ENCODE results near the gene FIGNL1. TPM values are rescaled to one million over a fixed set of nuclear protein-coding genes. Genes with fewer than 3 reads are reported as not detected.

Gene FIGNL1
- total and polyA plus RNA-seq, 2 donors (not counting 3 experiments of a cell fraction or from before 2014, with no cell fraction given), result 20.8 to 49.3 TPM

GRCh38 chr7:50427518-50427917 is 22.6 kb downstream of the FIGNL1 start:
- no TSS peak for BruUV-seq (replicated peaks)
- POLR2A ChIA-PET, result no interaction called here
- no peaks in the 10 kb centered on the region for H3K36me3 ChIP-seq (ENCODE audit: control insufficient read depth in 2 of 2, extremely low read depth in 1 of 2, insufficient read depth in 2 of 2, low read length in 2 of 2)
- H3K79me2 ChIP-seq (ENCODE audit: control insufficient read depth, insufficient read depth, low read length), result no peaks in the 10 kb centered on the region
- intact Hi-C loops (cut with micrococcal nuclease) (no loop called here), dilution Hi-C loops (cut with MboI; ENCODE audit: extremely low pct_ligation_motif_present, low sequenced_read_pairs) (no loop called here)
- H3K27me3 ChIP-seq (ENCODE audit: control insufficient read depth in 2 of 2, insufficient read depth in 2 of 2, low read length in 2 of 2), result no peaks in the 10 kb centered on the region
- no peaks in the 10 kb centered on the region for H3K9me3 ChIP-seq (replicated peaks; ENCODE audit: control insufficient read depth, insufficient read depth, low read length)
- no peak overlapping the region for H3K4me2 ChIP-seq (ENCODE audit: insufficient read depth, low read length)
- H3K27ac ChIP-seq (ENCODE audit: insufficient read depth, low read depth, low read length), result no peak overlapping the region
- FAIRE-seq, result no peak
- no peak for DNase-seq (ENCODE audit: low read depth, low spot score)
- H4K20me1 ChIP-seq (replicated peaks; ENCODE audit: control insufficient read depth, extremely low read depth, insufficient read depth, low read length), result no peaks in the 10 kb centered on the region
- H3K9ac ChIP-seq (replicated peaks; ENCODE audit: extremely low read depth, insufficient read depth, low read length), result no peak overlapping the region
- no peak overlapping the region for H2AFZ ChIP-seq (ENCODE audit: low read depth, low read length)
- H3K4me1 ChIP-seq (ENCODE audit: control insufficient read depth, extremely low read depth, insufficient read depth, low read length), result peaks cover 3% of the 10 kb centered on the region
- H3K4me3 ChIP-seq (replicated peaks in 1 of 3; ENCODE audit: insufficient read depth in 1 of 3, low read depth in 1 of 3, low read length in 3 of 3), result no peak overlapping the region
- no peak for TF ChIP-seq CTCF (IDR thresholded peaks at IDR 0.05; ENCODE audit: extremely low read depth in 1 of 2, insufficient read depth in 1 of 2, low read depth in 1 of 2, low read length in 2 of 2)
- TF ChIP-seq FOS (IDR thresholded peaks at IDR 0.05; ENCODE audit: borderline replicate concordance, insufficient read depth, low read length), result no peak
- no peak for TF ChIP-seq MYC (IDR thresholded peaks at IDR 0.05; ENCODE audit: low read depth, low read length)
- no peak for TF ChIP-seq JUN (IDR thresholded peaks at IDR 0.05; ENCODE audit: borderline replicate concordance, insufficient read depth, insufficient read length, low read depth)
- TF ChIP-seq MAX (IDR thresholded peaks at IDR 0.05; ENCODE audit: insufficient read depth, insufficient read length), result no peak
- TF ChIP-seq POLR2AphosphoS5 (IDR thresholded peaks at IDR 0.05; ENCODE audit: insufficient read depth, low read depth, low read length), result no peak
- TF ChIP-seq POLR2A (IDR thresholded peaks at IDR 0.05; ENCODE audit: low read depth, low read length), result no peak
- TF ChIP-seq EZH2 (IDR thresholded peaks at IDR 0.05; ENCODE audit: borderline replicate concordance, low read depth, low read length, severe bottlenecking), result no peak
- no peak for TF ChIP-seq GATA2 (IDR thresholded peaks at IDR 0.05; ENCODE audit: insufficient read depth, insufficient read length, low read depth, low read length)
- no peaks in the 10 kb centered on the region for H3K9me1 ChIP-seq (replicated peaks; ENCODE audit: control insufficient read depth, extremely low read depth, insufficient read depth, low read length)
- CTCF ChIA-PET, result interaction anchor here (0.8 to 2.8 kb wide), 4 partner anchors 9 to 735 kb away, joined by 3 to 14 read pairs (median 4); no protein-coding TSS in a partner anchor

All from endothelial cell of umbilical vein (primary cell).